ENCODE results near the gene DYNLL1. TPM values are rescaled to one million over a fixed set of nuclear protein-coding genes. Genes with fewer than 3 reads are reported as not detected.

The DYNLL1 gene
- total RNA-seq, 1 experiment from 2014 or later = 243 TPM

DNA sequence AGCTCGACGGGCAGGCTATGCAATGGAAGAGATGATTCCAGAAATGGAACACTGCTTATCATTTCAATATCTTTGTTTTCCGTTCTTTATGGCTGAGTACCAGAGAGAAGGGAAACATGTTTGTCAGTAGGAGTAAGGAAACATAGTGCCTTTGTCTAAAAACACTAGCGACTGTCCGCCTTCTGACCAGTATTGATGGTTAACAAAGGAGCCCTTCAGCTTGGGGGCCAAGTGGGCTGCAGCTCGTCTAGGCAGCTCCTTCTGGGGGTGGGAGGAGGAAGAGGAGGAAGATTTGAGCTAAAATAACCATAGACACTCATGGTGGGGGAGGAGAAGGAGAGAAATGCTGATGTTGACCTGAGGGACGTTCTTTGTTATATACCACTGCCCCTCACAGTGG is 18.1 kb downstream of the DYNLL1 start:
- Histone ChIP-seq H3K27me3 (ENCODE audit: insufficient read depth, low read length) (no peaks in the 10 kb centered on the region), H2AFZ (ENCODE audit: low read depth, low read length, poor library complexity, severe bottlenecking) (no peak overlapping the region), H3K79me2 (ENCODE audit: insufficient read depth, low read length) (no peaks in the 10 kb centered on the region), H3K9me3 (ENCODE audit: control insufficient read depth in 1 of 2, insufficient read depth in 1 of 2, low read depth in 1 of 2, low read length in 2 of 2) (no peaks in the 10 kb centered on the region), H3K36me3 (ENCODE audit: control insufficient read depth in 1 of 2, insufficient read depth in 2 of 2, low read length in 2 of 2) (peaks cover 7 to 8% of the 10 kb centered on the region in 2 experiments; a peak in 3 of 4 replicates), H3K4me2 (ENCODE audit: low read length) (no peak overlapping the region), H3K4me3 (replicated peaks in 1 of 2; ENCODE audit: low read depth in 1 of 2, low read length in 2 of 2) (no peak overlapping the region), H3K9ac (ENCODE audit: low read length) (no peak overlapping the region), H3K9me2 (ENCODE audit: insufficient read depth) (no peaks in the 10 kb centered on the region), H3K4me1 (ENCODE audit: control insufficient read depth in 1 of 2, insufficient read depth in 2 of 2, low read length in 2 of 2) (no peaks in the 10 kb centered on the region), H4K20me1 (ENCODE audit: insufficient read depth) (no peaks in the 10 kb centered on the region), H3K27ac (ENCODE audit: low read depth, low read length) (no peak overlapping the region)
- intact Hi-C loops (cut with micrococcal nuclease) = no loop called here
- no peak for ATAC-seq
- ChIA-PET POLR2A (no interaction called here), RAD21 (ENCODE audit: low non-redundant PET in 1 of 2, low total read pairs in 2 of 2, uncharacterized antibody in 2 of 2, unreplicated experiment in 2 of 2) (no interaction called here), CTCF (no interaction called here)
- BruUV-seq (replicated peaks) = no TSS peak
- no peak for DNase-seq (ENCODE audit: low read depth, low spot score)
- TF ChIP-seq ZNF274 (IDR thresholded peaks at IDR 0.05; ENCODE audit: low read depth, low read length) (no peak), EZH2phosphoT487 (IDR thresholded peaks at IDR 0.05; ENCODE audit: borderline replicate concordance) (no peak), YY1 (IDR thresholded peaks at IDR 0.05; ENCODE audit: extremely low read depth, insufficient replicate concordance, low read depth, low read length) (no peak), SP1 (IDR thresholded peaks at IDR 0.05; ENCODE audit: low read depth) (no peak), POLR2AphosphoS5 (IDR thresholded peaks at IDR 0.05; ENCODE audit: low read depth, low read length) (no peak), TCF7L2 (IDR thresholded peaks at IDR 0.05; ENCODE audit: borderline replicate concordance, extremely low read depth, insufficient read depth, insufficient read length) (no peak), RAD21 (IDR thresholded peaks at IDR 0.05; ENCODE audit: low read depth) (no peak)
- TF ChIP-seq, protein P1, sequence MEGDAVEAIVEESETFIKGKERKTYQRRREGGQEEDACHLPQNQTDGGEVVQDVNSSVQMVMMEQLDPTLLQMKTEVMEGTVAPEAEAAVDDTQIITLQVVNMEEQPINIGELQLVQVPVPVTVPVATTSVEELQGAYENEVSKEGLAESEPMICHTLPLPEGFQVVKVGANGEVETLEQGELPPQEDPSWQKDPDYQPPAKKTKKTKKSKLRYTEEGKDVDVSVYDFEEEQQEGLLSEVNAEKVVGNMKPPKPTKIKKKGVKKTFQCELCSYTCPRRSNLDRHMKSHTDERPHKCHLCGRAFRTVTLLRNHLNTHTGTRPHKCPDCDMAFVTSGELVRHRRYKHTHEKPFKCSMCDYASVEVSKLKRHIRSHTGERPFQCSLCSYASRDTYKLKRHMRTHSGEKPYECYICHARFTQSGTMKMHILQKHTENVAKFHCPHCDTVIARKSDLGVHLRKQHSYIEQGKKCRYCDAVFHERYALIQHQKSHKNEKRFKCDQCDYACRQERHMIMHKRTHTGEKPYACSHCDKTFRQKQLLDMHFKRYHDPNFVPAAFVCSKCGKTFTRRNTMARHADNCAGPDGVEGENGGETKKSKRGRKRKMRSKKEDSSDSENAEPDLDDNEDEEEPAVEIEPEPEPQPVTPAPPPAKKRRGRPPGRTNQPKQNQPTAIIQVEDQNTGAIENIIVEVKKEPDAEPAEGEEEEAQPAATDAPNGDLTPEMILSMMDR (IDR thresholded peaks at IDR 0.05 in 2 of 3, conservative IDR thresholded peaks at IDR 0.05 in 1 of 3; ENCODE audit: borderline replicate concordance in 1 of 3, insufficient read depth in 1 of 3, low read depth in 2 of 3, low read length in 2 of 3) = no peak
- TF ChIP-seq, protein P2, sequence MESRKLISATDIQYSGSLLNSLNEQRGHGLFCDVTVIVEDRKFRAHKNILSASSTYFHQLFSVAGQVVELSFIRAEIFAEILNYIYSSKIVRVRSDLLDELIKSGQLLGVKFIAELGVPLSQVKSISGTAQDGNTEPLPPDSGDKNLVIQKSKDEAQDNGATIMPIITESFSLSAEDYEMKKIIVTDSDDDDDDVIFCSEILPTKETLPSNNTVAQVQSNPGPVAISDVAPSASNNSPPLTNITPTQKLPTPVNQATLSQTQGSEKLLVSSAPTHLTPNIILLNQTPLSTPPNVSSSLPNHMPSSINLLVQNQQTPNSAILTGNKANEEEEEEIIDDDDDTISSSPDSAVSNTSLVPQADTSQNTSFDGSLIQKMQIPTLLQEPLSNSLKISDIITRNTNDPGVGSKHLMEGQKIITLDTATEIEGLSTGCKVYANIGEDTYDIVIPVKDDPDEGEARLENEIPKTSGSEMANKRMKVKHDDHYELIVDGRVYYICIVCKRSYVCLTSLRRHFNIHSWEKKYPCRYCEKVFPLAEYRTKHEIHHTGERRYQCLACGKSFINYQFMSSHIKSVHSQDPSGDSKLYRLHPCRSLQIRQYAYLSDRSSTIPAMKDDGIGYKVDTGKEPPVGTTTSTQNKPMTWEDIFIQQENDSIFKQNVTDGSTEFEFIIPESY (IDR thresholded peaks at IDR 0.05; ENCODE audit: extremely low read depth, insufficient replicate concordance, low read length) = no peak
- TF ChIP-seq, protein P3, sequence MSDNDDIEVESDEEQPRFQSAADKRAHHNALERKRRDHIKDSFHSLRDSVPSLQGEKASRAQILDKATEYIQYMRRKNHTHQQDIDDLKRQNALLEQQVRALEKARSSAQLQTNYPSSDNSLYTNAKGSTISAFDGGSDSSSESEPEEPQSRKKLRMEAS (IDR thresholded peaks at IDR 0.05) = no peak
